Activated gamma-delta T cell treated with anti-CD3 and anti-CD28 coated beads, Interleukin-2, amount 50 U/mL, for 16 hours (primary cell): ENCODE results near the gene TNFAIP2.
"Not testable (repeated sequence)": the region's sequence is repeated elsewhere in the genome, so short reads cannot be mapped to it uniquely, and the experiment has no call there.

Source experiments
- DNase-seq: peaks from one replicate; pipeline ENCODE4 v3.0.0-alpha.2; 2020; ENCODE audit warnings: low read depth

TNFAIP2 gene

GRCh38 chr14:103107455-103107854 is 15.8 kb upstream of the TNFAIP2 start:
- DNase-seq, result no peak

GRCh38 chr14:103107941-103108748 is 15.1 kb upstream of the TNFAIP2 start:
- DNase-seq, result no peak

GRCh38 chr14:103108749-103109207 is 14.5 kb upstream of the TNFAIP2 start:
- DNase-seq, result no peak

GRCh38 chr14:103109535-103110441 is 13.5 kb upstream of the TNFAIP2 start:
- DNase-seq, result no peak

- no peak for DNase-seq
These were observed 12.5 kb upstream of the TNFAIP2 start for GRCh38 chr14:103110681-103111231.

- no peak for DNase-seq
These were observed 11.9 kb upstream of the TNFAIP2 start for GRCh38 chr14:103111232-103111868.

GRCh38 chr14:103112400-103113243 is 10.6 kb upstream of the TNFAIP2 start:
- no peak for DNase-seq

- DNase-seq, result no peak
These were observed 10.0 kb upstream of the TNFAIP2 start for GRCh38 chr14:103113303-103113702.

- DNase-seq, result no peak
These were observed 9.5 kb upstream of the TNFAIP2 start for GRCh38 chr14:103113774-103114173.

GRCh38 chr14:103115086-103115679 is 8.1 kb upstream of the TNFAIP2 start:
- not testable (repeated sequence) for DNase-seq

- no peak for DNase-seq
These were observed 7.3 kb upstream of the TNFAIP2 start for GRCh38 chr14:103115845-103116572.

- no peak for DNase-seq
These were observed 6.6 kb upstream of the TNFAIP2 start for GRCh38 chr14:103116636-103117035.

GRCh38 chr14:103117499-103117898 is 5.8 kb upstream of the TNFAIP2 start:
- DNase-seq, result not testable (repeated sequence)

- no peak for DNase-seq
These were observed 5.1 kb upstream of the TNFAIP2 start for GRCh38 chr14:103118018-103118662.

GRCh38 chr14:103118663-103119404 is 4.4 kb upstream of the TNFAIP2 start:
- DNase-seq, result no peak

- DNase-seq, result not testable (repeated sequence)
These were observed 3.7 kb upstream of the TNFAIP2 start for GRCh38 chr14:103119527-103119926.

- no peak for DNase-seq
These were observed 2.0 kb upstream of the TNFAIP2 start for GRCh38 chr14:103121121-103121845.
